Skeletal muscle tissue (tissue), 4 donors: Measurements from ENCODE around the gene SLC1A4. TPM values are rescaled to one million over a fixed set of nuclear protein-coding genes. Genes with fewer than 3 reads are reported as not detected.

Experiments used
- H3K27ac ChIP-seq: one replicate; pipeline ENCODE4 v1.7.0; 2013; ENCODE audit warnings: mild to moderate bottlenecking, low read depth, low read length, inconsistent platforms
- H3K27me3 ChIP-seq, 3 donors: one replicate each; pipeline ENCODE4 v1.7.0; 2013; ENCODE audit warnings: low read length in 3 of 3; ENCODE audit not compliant: control insufficient read depth in 3 of 3, insufficient read depth in 3 of 3
- H3K36me3 ChIP-seq, 3 donors: one replicate each; pipeline ENCODE4 v1.7.0; 2013; ENCODE audit warnings: low read length in 3 of 3; ENCODE audit not compliant: control insufficient read depth in 3 of 3, insufficient read depth in 3 of 3
- H3K4me1 ChIP-seq, 3 donors: one replicate each; pipeline ENCODE4 v1.7.0; 2013; ENCODE audit warnings: low read length in 3 of 3, mild to moderate bottlenecking in 3 of 3; ENCODE audit not compliant: control insufficient read depth in 3 of 3, insufficient read depth in 3 of 3
- H3K4me3 ChIP-seq, 3 donors: one replicate each; pipeline ENCODE4 v1.7.0; 2013; ENCODE audit warnings: low read length in 3 of 3
- H3K9ac ChIP-seq, 3 donors: one replicate each; pipeline ENCODE4 v1.7.0; 2013; ENCODE audit warnings: low read length in 3 of 3, mild to moderate bottlenecking in 3 of 3, moderate library complexity in 2 of 3, low read depth in 1 of 3
- H3K9me3 ChIP-seq, 3 donors: one replicate each; pipeline ENCODE4 v1.7.0; 2013; ENCODE audit warnings: low read length in 3 of 3; ENCODE audit not compliant: control insufficient read depth in 3 of 3
- total RNA-seq: library from RNA; depleted of rRNA; stranded (reverse); fragments of >200 nt; gene quantifications from one replicate; pipeline ENCODE4 v1.2.3, GENCODE V29; 2014
- donor health status: Osteomylitis.

SLC1A4 gene
- total RNA-seq, 1 donor from 2014 or later, result 10.4 TPM

- Histone ChIP-seq H3K4me1 (peaks cover 4 to 9% (median 5%) of the 10 kb centered on the region in 3 donors), H3K36me3 (peaks cover 37 to 45% (median 38%) of the 10 kb centered on the region in 3 donors), H3K9ac (peak overlapping the region in 1 of 3 donors; percentile 3), H3K27me3 (no peaks in the 10 kb centered on the region), H3K9me3 (no peaks in the 10 kb centered on the region), H3K27ac (no peak overlapping the region), H3K4me3 (no peak overlapping the region)
Observed at GRCh38 chr2:65021709-65022108, 32.5 kb downstream of the SLC1A4 start.

- no peak overlapping the region for H3K27ac ChIP-seq
- H3K27me3 ChIP-seq, result no peaks in the 10 kb centered on the region
- H3K9ac ChIP-seq, result no peak overlapping the region
- no peaks in the 10 kb centered on the region for H3K9me3 ChIP-seq
- H3K4me3 ChIP-seq, result no peak overlapping the region
- H3K4me1 ChIP-seq, result peaks cover 4 to 9% (median 5%) of the 10 kb centered on the region in 3 donors
- H3K36me3 ChIP-seq, result peaks cover 34 to 41% (median 36%) of the 10 kb centered on the region in 3 donors
Observed at GRCh38 chr2:65022189-65022588, 33.0 kb downstream of the SLC1A4 start.

GRCh38 chr2:65023742-65024141 is 34.5 kb downstream of the SLC1A4 start:
- Histone ChIP-seq H3K9ac (no peak overlapping the region), H3K27ac (no peak overlapping the region), H3K4me3 (no peak overlapping the region), H3K36me3 (peaks cover 22 to 31% (median 24%) of the 10 kb centered on the region in 3 donors), H3K9me3 (no peaks in the 10 kb centered on the region), H3K4me1 (peaks cover 4 to 12% (median 5%) of the 10 kb centered on the region in 3 donors), H3K27me3 (no peaks in the 10 kb centered on the region)

GRCh38 chr2:65024149-65024829 is 35.1 kb downstream of the SLC1A4 start:
- H3K9ac ChIP-seq, result no peak overlapping the region
- peaks cover 4 to 12% (median 5%) of the 10 kb centered on the region in 3 donors for H3K4me1 ChIP-seq
- peaks cover 16 to 26% (median 18%) of the 10 kb centered on the region in 3 donors for H3K36me3 ChIP-seq
- H3K4me3 ChIP-seq, result no peak overlapping the region
- H3K27me3 ChIP-seq, result no peaks in the 10 kb centered on the region
- no peak overlapping the region for H3K27ac ChIP-seq
- H3K9me3 ChIP-seq, result no peaks in the 10 kb centered on the region

GRCh38 chr2:65025453-65026123 is 36.4 kb downstream of the SLC1A4 start:
- Histone ChIP-seq H3K4me1 (peaks cover 4 to 12% (median 5%) of the 10 kb centered on the region in 3 donors), H3K9me3 (no peaks in the 10 kb centered on the region), H3K9ac (no peak overlapping the region), H3K36me3 (peaks cover 8 to 18% (median 9%) of the 10 kb centered on the region in 3 donors), H3K4me3 (no peak overlapping the region), H3K27ac (no peak overlapping the region), H3K27me3 (no peaks in the 10 kb centered on the region)

GRCh38 chr2:65026154-65026553 is 37.0 kb downstream of the SLC1A4 start:
- H3K27me3 ChIP-seq, result no peaks in the 10 kb centered on the region
- no peak overlapping the region for H3K4me3 ChIP-seq
- H3K4me1 ChIP-seq, result peaks cover 2 to 10% (median 5%) of the 10 kb centered on the region in 3 donors
- no peak overlapping the region for H3K27ac ChIP-seq
- peaks cover 3 to 13% (median 4%) of the 10 kb centered on the region in 3 donors for H3K36me3 ChIP-seq
- H3K9me3 ChIP-seq, result no peaks in the 10 kb centered on the region
- no peak overlapping the region for H3K9ac ChIP-seq

GRCh38 chr2:65026704-65027464 is 37.7 kb downstream of the SLC1A4 start:
- H3K36me3 ChIP-seq, result peaks cover 0 to 7% (median 3%) of the 10 kb centered on the region in 3 donors
- no peaks in the 10 kb centered on the region for H3K9me3 ChIP-seq
- H3K9ac ChIP-seq, result no peak overlapping the region
- no peak overlapping the region for H3K27ac ChIP-seq
- H3K4me1 ChIP-seq, result peaks cover 5 to 10% (median 6%) of the 10 kb centered on the region in 3 donors
- H3K4me3 ChIP-seq, result no peak overlapping the region
- H3K27me3 ChIP-seq, result no peaks in the 10 kb centered on the region

- Histone ChIP-seq H3K27me3 (no peaks in the 10 kb centered on the region), H3K4me3 (no peak overlapping the region), H3K9me3 (no peaks in the 10 kb centered on the region), H3K4me1 (peaks cover 10 to 15% (median 13%) of the 10 kb centered on the region in 3 donors), H3K36me3 (peaks cover 0 to 7% (median 3%) of the 10 kb centered on the region in 3 donors), H3K9ac (no peak overlapping the region), H3K27ac (no peak overlapping the region)
Observed at GRCh38 chr2:65027616-65028244, 38.5 kb downstream of the SLC1A4 start.

- Histone ChIP-seq H3K27ac (no peak overlapping the region), H3K4me3 (no peak overlapping the region), H3K9ac (no peak overlapping the region), H3K36me3 (no peaks in the 10 kb centered on the region), H3K27me3 (no peaks in the 10 kb centered on the region), H3K9me3 (no peaks in the 10 kb centered on the region), H3K4me1 (peaks cover 10 to 15% (median 13%) of the 10 kb centered on the region in 3 donors)
Observed at GRCh38 chr2:65030476-65031332, 41.5 kb downstream of the SLC1A4 start.
